Effector memory CD4-positive, alpha-beta T cell (primary cell): ENCODE data around the gene SLC35A1.
A peak's percentile ranks its signal among the peaks of the same experiment; 100 is the strongest.

ENCODE experiments used
- DNase-seq, 3 donors: peaks; one replicate each; pipeline ENCODE4 v3.0.0-alpha.2; 2020
- H3K27ac ChIP-seq: 2 replicates; pipeline ENCODE4 v1.7.0; 2013; ENCODE audit warnings: mild to moderate bottlenecking, low read length, moderate library complexity; ENCODE audit not compliant: insufficient read depth, poor library complexity, severe bottlenecking
- H3K27me3 ChIP-seq: replicated peaks from 2 replicates; pipeline ENCODE4 v1.7.0; 2013; ENCODE audit warnings: mild to moderate bottlenecking, low read length; ENCODE audit not compliant: insufficient read depth, control insufficient read depth, poor library complexity, severe bottlenecking
- H3K36me3 ChIP-seq: 2 replicates; pipeline ENCODE4 v1.7.0; 2013; ENCODE audit warnings: mild to moderate bottlenecking, low read length, moderate library complexity; ENCODE audit not compliant: control insufficient read depth, insufficient read depth
- H3K4me1 ChIP-seq: 2 replicates; pipeline ENCODE4 v1.7.0; 2013; ENCODE audit warnings: low read length, mild to moderate bottlenecking; ENCODE audit not compliant: control insufficient read depth, insufficient read depth, poor library complexity, severe bottlenecking
- H3K4me3 ChIP-seq: 2 replicates; pipeline ENCODE4 v1.7.0; 2013; ENCODE audit warnings: low read length, low read depth, mild to moderate bottlenecking; ENCODE audit not compliant: insufficient read depth, poor library complexity, severe bottlenecking
- H3K9me3 ChIP-seq: 2 replicates; pipeline ENCODE4 v1.7.0; 2013; ENCODE audit warnings: mild to moderate bottlenecking, low read length, moderate library complexity; ENCODE audit not compliant: control insufficient read depth
- total RNA-seq, 3 donors: gene quantifications; one replicate each; lab custom pipeline; 2026; lab: John Stamatoyannopoulos, UW

SLC35A1 gene
- total RNA-seq: 3.4 to 4.1 (median 4.0) reads per million in 3 donors

GRCh38 chr6:87472525-87473418 lies at the start of gene SLC35A1:
SLC35A1 (plus strand) TSS chr6:87472974; CDS start chr6:87473004, 30 bp downstream.
- Histone ChIP-seq H3K4me1 (peaks cover 6% of the 10 kb centered on the region), H3K36me3 (no peaks in the 10 kb centered on the region), H3K27me3 (no peaks in the 10 kb centered on the region), H3K9me3 (no peaks in the 10 kb centered on the region), H3K4me3 (peak within 1 kb of the TSS; percentile 96), H3K27ac (peak within 1 kb of the TSS; percentile 93)
- peak; percentile 60 to 76 (median 71) for DNase-seq

DNA sequence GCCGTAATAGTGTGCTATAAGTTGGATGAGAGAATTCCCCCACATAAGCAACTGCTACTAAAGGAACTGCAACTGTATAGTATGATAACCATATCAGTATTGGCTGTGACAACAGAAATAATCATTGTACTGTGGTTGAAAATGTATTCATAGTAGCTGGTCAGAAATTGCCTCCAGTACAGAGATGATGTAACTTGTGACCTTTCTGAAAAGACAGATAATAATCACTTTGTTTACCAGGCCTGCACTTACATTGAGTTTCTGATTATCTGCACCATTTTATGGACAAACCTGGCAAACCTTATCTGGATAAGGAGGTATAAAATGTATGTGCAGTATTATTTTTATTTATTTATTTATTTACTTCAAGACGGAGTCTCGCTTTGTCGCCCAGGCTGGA lies 46.0 kb upstream of the SLC35A1 start:
- H3K36me3 ChIP-seq: no peaks in the 10 kb centered on the region
- no peak for DNase-seq
- H3K27me3 ChIP-seq: no peaks in the 10 kb centered on the region
- H3K4me3 ChIP-seq: no peak overlapping the region
- no peak overlapping the region for H3K27ac ChIP-seq
- no peaks in the 10 kb centered on the region for H3K4me1 ChIP-seq
- no peaks in the 10 kb centered on the region for H3K9me3 ChIP-seq

GRCh38 chr6:87430499-87430898 lies 42.3 kb upstream of the SLC35A1 start:
- H3K9me3 ChIP-seq: no peaks in the 10 kb centered on the region
- H3K4me1 ChIP-seq: no peaks in the 10 kb centered on the region
- no peak overlapping the region for H3K4me3 ChIP-seq
- H3K27me3 ChIP-seq: no peaks in the 10 kb centered on the region
- H3K27ac ChIP-seq: no peak overlapping the region
- no peak for DNase-seq
- no peaks in the 10 kb centered on the region for H3K36me3 ChIP-seq

- no peak overlapping the region for H3K27ac ChIP-seq
- H3K27me3 ChIP-seq: no peaks in the 10 kb centered on the region
- H3K4me1 ChIP-seq: no peaks in the 10 kb centered on the region
- no peak overlapping the region for H3K4me3 ChIP-seq
- H3K9me3 ChIP-seq: no peaks in the 10 kb centered on the region
- no peaks in the 10 kb centered on the region for H3K36me3 ChIP-seq
- DNase-seq: no peak
Measured at GRCh38 chr6:87431263-87431662, 41.5 kb upstream of the SLC35A1 start.

- Histone ChIP-seq H3K4me1 (no peaks in the 10 kb centered on the region), H3K4me3 (no peak overlapping the region), H3K27me3 (no peaks in the 10 kb centered on the region), H3K36me3 (no peaks in the 10 kb centered on the region), H3K9me3 (no peaks in the 10 kb centered on the region), H3K27ac (no peak overlapping the region)
- peak in 2 of 3 donors; percentile 3 to 11 for DNase-seq
Measured at GRCh38 chr6:87436435-87436834, 36.3 kb upstream of the SLC35A1 start.

DNA sequence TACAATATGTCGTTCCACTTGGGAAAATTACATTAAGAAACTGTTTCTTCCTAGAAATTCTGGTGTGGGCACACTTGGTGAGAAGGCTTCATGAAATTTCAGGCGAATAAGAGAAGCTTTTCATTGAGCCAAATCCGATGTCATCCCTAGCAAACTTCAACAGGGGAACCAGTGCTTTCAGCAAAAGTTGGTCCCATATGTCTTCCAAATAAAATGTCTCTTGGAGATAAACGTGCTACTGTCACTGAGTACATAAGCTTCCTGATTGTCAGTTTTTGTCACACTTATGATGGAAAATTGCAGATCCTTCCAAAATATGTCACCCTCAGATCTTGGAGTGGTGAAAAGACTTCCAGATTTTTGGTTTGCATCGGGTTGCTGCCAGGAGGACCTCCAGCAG lies 31.1 kb upstream of the SLC35A1 start:
- Histone ChIP-seq H3K27me3 (no peaks in the 10 kb centered on the region), H3K9me3 (no peaks in the 10 kb centered on the region), H3K36me3 (no peaks in the 10 kb centered on the region), H3K4me1 (no peaks in the 10 kb centered on the region), H3K27ac (no peak overlapping the region), H3K4me3 (no peak overlapping the region)
- no peak for DNase-seq

- Histone ChIP-seq H3K36me3 (no peaks in the 10 kb centered on the region), H3K4me3 (no peak overlapping the region), H3K27me3 (no peaks in the 10 kb centered on the region), H3K9me3 (no peaks in the 10 kb centered on the region), H3K27ac (no peak overlapping the region), H3K4me1 (no peaks in the 10 kb centered on the region)
- DNase-seq: no peak
Measured at GRCh38 chr6:87444362-87444761, 28.4 kb upstream of the SLC35A1 start.

DNA sequence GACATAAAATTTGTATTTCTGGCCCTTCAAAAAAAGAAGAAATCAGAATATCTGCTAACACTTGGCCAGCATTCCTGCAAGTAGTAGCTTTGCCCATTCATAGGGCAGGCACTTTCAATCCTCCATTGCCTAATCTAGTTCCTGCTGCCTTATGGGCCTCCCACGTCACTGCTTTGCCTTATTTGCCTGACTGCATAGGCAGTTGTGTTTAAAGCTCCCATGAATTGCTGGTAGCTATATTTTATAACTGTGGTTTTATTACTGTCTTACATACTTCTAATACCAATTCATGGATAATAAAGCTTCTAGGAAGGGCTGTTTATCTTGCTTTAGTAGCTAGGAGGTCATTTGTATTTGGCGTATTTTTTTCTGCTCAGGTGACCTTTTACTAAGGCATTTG lies 7.7 kb upstream of the SLC35A1 start:
- H3K9me3 ChIP-seq: no peaks in the 10 kb centered on the region
- H3K4me1 ChIP-seq: no peaks in the 10 kb centered on the region
- H3K36me3 ChIP-seq: no peaks in the 10 kb centered on the region
- H3K27ac ChIP-seq: no peak overlapping the region
- no peak overlapping the region for H3K4me3 ChIP-seq
- no peaks in the 10 kb centered on the region for H3K27me3 ChIP-seq
- DNase-seq: no peak

DNA sequence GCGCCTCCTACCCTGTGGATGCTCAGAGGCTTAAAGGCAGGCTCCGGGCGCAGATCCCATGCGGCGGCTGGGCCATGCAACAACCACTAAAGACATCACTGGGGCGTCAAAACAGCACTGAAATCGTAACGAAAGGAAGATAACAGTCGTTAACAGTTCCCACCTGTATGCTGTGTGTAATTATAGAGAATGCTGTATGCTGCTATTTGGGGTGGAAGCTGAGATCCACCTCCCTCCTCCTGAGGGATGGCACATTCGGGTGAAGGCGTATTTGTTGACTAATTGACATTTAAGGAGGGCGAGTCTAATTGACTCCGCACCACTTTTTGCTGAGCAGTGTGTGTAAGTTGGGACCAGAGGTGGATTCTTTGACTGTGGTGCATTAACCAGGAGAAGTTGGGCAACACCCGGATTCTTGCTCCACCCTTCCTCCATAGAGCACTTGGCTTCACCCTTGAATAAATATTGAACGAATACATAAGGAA lies 687 bp downstream of the SLC35A1 start:
- Histone ChIP-seq H3K36me3 (no peaks in the 10 kb centered on the region), H3K4me3 (peak overlapping the region; percentile 96), H3K9me3 (no peaks in the 10 kb centered on the region), H3K27me3 (no peaks in the 10 kb centered on the region), H3K27ac (peak overlapping the region; percentile 93), H3K4me1 (peaks cover 6% of the 10 kb centered on the region)
- DNase-seq: peak in 1 of 3 donors; percentile 7

- Histone ChIP-seq H3K27me3 (no peaks in the 10 kb centered on the region), H3K4me1 (no peaks in the 10 kb centered on the region), H3K9me3 (no peaks in the 10 kb centered on the region), H3K36me3 (no peaks in the 10 kb centered on the region), H3K27ac (no peak overlapping the region), H3K4me3 (no peak overlapping the region)
- DNase-seq: no peak
Measured at GRCh38 chr6:87481931-87482330, 9.2 kb downstream of the SLC35A1 start.
